ENCODE measurements around the gene ADARB2.
"Not testable (repeated sequence)": the region's sequence is repeated elsewhere in the genome, so short reads cannot be mapped to it uniquely, and the experiment has no call there.

ADARB2 gene

GRCh38 chr10:1454951-1455350 lies 282.4 kb downstream of the ADARB2 start:
- no peak for FAIRE-seq
- no peak for DNase-seq (ENCODE audit: insufficient read length, low spot score)
- TF ChIP-seq POLR2A (IDR thresholded peaks at IDR 0.05; ENCODE audit: low read depth, low read length), result no peak

- TF ChIP-seq POLR2A (IDR thresholded peaks at IDR 0.05; ENCODE audit: low read depth, low read length), result no peak
- DNase-seq (ENCODE audit: insufficient read length, low spot score), result no peak
- FAIRE-seq, result no peak
These were observed 282.9 kb downstream of the ADARB2 start for GRCh38 chr10:1454428-1454827.

GRCh38 chr10:1452777-1453176 lies 284.5 kb downstream of the ADARB2 start:
- DNase-seq (ENCODE audit: insufficient read length, low spot score) (no peak), FAIRE-seq (no peak)
- TF ChIP-seq POLR2A (IDR thresholded peaks at IDR 0.05; ENCODE audit: low read depth, low read length), result no peak

GRCh38 chr10:1451941-1452340 lies 285.4 kb downstream of the ADARB2 start:
- TF ChIP-seq POLR2A (IDR thresholded peaks at IDR 0.05; ENCODE audit: low read depth, low read length), result no peak
- no peak for FAIRE-seq
- DNase-seq (ENCODE audit: insufficient read length, low spot score), result no peak

GRCh38 chr10:1451362-1451888 lies 285.9 kb downstream of the ADARB2 start:
- no peak for TF ChIP-seq POLR2A (IDR thresholded peaks at IDR 0.05; ENCODE audit: low read depth, low read length)
- FAIRE-seq (no peak), DNase-seq (ENCODE audit: insufficient read length, low spot score) (no peak)

- no peak for DNase-seq (ENCODE audit: insufficient read length, low spot score)
- FAIRE-seq, result no peak
- no peak for TF ChIP-seq POLR2A (IDR thresholded peaks at IDR 0.05; ENCODE audit: low read depth, low read length)
These were observed 287.6 kb downstream of the ADARB2 start for GRCh38 chr10:1449572-1450205.

- FAIRE-seq (no peak), DNase-seq (ENCODE audit: insufficient read length, low spot score) (no peak)
- no peak for TF ChIP-seq POLR2A (IDR thresholded peaks at IDR 0.05; ENCODE audit: low read depth, low read length)
These were observed 288.3 kb downstream of the ADARB2 start for GRCh38 chr10:1449021-1449420.

- no peak for TF ChIP-seq POLR2A (IDR thresholded peaks at IDR 0.05; ENCODE audit: low read depth, low read length)
- no peak for DNase-seq (ENCODE audit: insufficient read length, low spot score)
- FAIRE-seq, result no peak
These were observed 288.9 kb downstream of the ADARB2 start for GRCh38 chr10:1448252-1448930.

- TF ChIP-seq POLR2A (IDR thresholded peaks at IDR 0.05; ENCODE audit: low read depth, low read length), result no peak
These were observed 292.5 kb downstream of the ADARB2 start for GRCh38 chr10:1444826-1445225.

GRCh38 chr10:1440897-1441296 lies 296.4 kb downstream of the ADARB2 start:
- DNase-seq (ENCODE audit: insufficient read length, low spot score) (no peak), FAIRE-seq (no peak)
- no peak for TF ChIP-seq POLR2A (IDR thresholded peaks at IDR 0.05; ENCODE audit: low read depth, low read length)

More at GRCh38 chr10:1444826-1445225, 292.5 kb downstream of the ADARB2 start:
- DNase-seq (ENCODE audit: insufficient read length, low spot score), result no peak
- FAIRE-seq, result no peak

GRCh38 chr10:1434912-1435692 lies 302.2 kb downstream of the ADARB2 start:
- TF ChIP-seq POLR2A (IDR thresholded peaks at IDR 0.05; ENCODE audit: low read depth, low read length), result no peak
- FAIRE-seq, result no peak
- no peak for DNase-seq (ENCODE audit: insufficient read length, low spot score)

- TF ChIP-seq POLR2A (IDR thresholded peaks at IDR 0.05; ENCODE audit: low read depth, low read length), result no peak
- no peak for DNase-seq (ENCODE audit: insufficient read length, low spot score)
- FAIRE-seq, result no peak
These were observed 303.1 kb downstream of the ADARB2 start for GRCh38 chr10:1434202-1434601.

- FAIRE-seq (no peak), DNase-seq (ENCODE audit: insufficient read length, low spot score) (no peak)
- TF ChIP-seq POLR2A (IDR thresholded peaks at IDR 0.05; ENCODE audit: low read depth, low read length), result no peak
These were observed 305.2 kb downstream of the ADARB2 start for GRCh38 chr10:1432161-1432560.

- FAIRE-seq (no peak), DNase-seq (ENCODE audit: insufficient read length, low spot score) (no peak)
- TF ChIP-seq POLR2A (IDR thresholded peaks at IDR 0.05; ENCODE audit: low read depth, low read length), result no peak
These were observed 306.1 kb downstream of the ADARB2 start for GRCh38 chr10:1431229-1431628.

- not testable (repeated sequence) for DNase-seq (ENCODE audit: insufficient read length, low spot score); FAIRE-seq
These were observed 309.7 kb downstream of the ADARB2 start for GRCh38 chr10:1427521-1428186.
